NCI-H2196 (cell line): ENCODE measurements around the gene CALM1.
A peak's percentile ranks its signal among the peaks of the same experiment; 100 is the strongest.

ENCODE experiments used
- DNase-seq: peaks from one replicate; lab custom pipeline; 2025; ENCODE audit not compliant: unreplicated experiment; lab: John Stamatoyannopoulos, UW

The CALM1 gene

DNA sequence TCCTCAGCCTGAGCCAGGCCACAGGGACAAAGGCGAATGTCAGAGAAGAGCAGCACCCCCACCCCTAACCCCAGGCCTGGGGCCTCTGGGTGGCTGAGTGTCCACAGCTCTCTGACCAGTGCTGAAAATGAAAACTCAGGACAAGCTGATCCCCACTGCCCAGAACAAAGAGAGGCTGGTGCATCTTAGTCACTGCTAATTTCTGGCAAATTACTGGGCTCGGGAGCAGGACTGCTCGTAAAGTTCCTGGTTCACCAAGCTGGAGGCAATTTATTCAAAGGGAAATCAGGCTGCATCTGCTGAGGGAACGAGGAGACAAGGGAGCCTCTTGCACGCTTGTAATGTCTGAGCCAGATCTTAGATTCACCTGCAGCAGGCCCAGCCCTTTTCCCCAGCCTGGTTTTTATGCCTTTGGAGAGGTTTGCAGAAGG, 43.2 kb downstream of the CALM1 start:
- no peak for DNase-seq

GRCh38 chr14:90440592-90440991, 43.8 kb downstream of the CALM1 start:
- no peak for DNase-seq

DNA sequence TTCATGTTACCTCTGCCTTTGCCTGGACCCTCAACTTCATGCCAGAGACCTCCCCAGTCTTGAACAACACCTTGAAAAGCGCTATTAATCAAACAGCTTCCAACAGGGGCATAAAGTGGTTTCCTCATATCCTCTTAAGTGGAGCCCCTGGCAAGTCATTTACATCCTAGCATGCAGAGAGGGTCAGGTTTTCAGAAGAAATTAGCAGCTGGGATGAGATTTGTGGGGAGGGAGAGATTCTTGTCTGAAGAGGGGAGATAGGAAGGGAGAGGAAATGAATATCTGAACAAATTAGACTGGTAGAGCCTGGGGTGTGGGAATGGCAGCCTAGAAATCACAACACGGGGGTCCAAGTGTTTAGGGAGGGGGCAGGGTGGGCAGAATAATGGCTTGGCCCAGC, 45.6 kb downstream of the CALM1 start:
- DNase-seq: no peak

- DNase-seq: no peak
Observed at GRCh38 chr14:90443161-90444076, 46.6 kb downstream of the CALM1 start.

GRCh38 chr14:90444077-90444696, 47.4 kb downstream of the CALM1 start:
- DNase-seq: no peak

- DNase-seq: no peak
Observed at GRCh38 chr14:90445011-90445410, 48.2 kb downstream of the CALM1 start.

DNA sequence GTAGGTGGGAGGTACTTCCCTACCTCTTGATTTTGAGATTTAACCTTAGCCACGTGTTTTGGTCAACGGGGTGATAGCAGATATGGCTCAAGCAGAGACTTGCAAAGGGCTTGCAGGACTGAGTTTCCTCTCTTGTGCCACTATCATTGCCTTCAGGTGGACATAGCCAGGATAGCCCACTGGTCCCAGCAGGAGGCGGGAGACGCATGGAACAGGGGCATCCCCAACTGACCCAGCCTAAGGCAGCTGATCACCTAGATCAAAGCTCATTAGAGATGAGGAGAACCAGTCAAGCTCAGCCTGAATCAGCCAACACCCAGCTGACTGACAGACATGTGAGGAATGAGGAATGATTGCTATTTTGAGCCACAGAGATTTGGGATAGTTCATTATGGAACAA, 49.6 kb downstream of the CALM1 start:
- DNase-seq: no peak

- DNase-seq: no peak
Observed at GRCh38 chr14:90447720-90448497, 51.1 kb downstream of the CALM1 start.

DNA sequence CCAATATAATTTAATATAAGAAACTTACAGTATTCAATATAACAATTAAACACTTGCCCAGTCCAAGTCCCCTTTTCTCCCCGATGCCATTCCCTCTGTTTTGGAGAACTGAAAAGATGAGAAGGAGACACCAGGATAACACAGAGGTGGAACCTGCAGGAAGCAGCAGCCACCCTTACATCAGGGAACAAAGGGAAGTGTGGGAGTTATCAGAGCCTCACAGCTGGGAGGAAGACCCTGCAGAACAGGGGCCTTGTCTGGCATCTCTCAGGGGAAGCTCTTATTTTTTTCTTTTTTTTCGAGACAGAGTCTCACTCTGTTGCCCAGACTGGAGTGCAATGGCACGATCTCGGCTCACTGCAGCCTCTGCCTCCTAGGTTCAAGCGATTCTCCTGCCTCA, 52.6 kb downstream of the CALM1 start:
- DNase-seq: no peak

- DNase-seq: no peak
Observed at GRCh38 chr14:90450151-90450550, 53.3 kb downstream of the CALM1 start.

DNA sequence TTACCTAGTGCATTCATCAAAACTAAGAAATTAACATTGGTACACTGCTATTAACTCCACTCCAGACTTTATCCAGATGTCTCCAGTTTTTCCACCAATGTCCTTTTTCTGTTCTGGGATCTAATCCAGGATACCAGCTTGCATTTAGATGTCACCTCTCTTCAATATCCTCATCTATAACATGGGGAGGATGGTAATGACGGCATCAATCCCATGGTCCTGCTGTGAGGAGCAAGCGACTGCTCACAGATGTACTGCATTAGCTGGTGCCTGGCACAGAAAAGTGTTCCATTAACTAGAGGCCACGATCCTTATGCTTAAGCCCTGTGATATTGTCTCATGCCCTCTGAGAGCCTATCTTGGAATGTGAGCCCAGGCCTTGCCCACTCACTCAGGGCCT, 53.8 kb downstream of the CALM1 start:
- DNase-seq: no peak

DNA sequence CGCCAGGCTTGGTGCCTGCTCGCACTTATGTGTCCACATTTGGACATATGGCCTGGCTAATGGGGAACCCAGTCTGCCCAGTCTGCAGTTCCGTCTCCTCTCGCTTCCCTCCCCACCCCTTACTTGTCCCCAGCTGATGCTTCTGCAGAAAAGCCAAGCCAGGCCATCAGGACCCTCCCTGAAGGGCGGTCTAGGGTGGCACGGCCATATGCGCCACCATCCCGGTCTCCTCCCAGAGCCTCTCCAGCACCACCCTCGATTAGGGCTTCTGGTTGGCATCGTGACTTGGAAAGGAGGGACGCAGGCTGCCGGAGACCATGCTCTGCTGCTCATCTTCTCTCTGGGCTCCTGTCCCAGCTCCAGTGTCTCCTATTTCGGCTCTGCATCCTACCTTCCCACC, 54.6 kb downstream of the CALM1 start:
- DNase-seq: no peak

DNA sequence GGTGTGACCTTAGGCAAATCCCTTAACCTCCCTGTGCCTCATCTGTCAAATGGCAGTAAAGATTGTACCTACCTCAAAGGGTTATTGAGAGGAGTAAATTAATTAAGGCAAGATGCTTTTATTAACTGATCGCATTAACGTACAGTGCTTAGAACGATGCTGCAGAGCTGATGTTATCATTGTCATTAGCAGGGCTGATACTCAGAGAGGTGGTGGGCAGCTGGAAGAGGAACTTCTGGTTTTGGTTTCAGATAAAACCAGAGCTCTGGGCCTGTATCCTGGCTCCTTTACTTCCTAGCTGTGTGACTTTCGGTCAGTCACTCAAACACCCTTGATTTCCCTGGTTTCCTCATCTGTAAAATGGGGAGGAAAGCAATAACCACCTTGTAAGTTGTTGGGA, 55.1 kb downstream of the CALM1 start:
- DNase-seq: no peak

GRCh38 chr14:90452366-90452765, 55.5 kb downstream of the CALM1 start:
- DNase-seq: no peak

GRCh38 chr14:90453401-90453951, 56.6 kb downstream of the CALM1 start:
- no peak for DNase-seq

GRCh38 chr14:90454041-90455000, 57.5 kb downstream of the CALM1 start:
- DNase-seq: peak; percentile 30

GRCh38 chr14:90455100-90455571, 58.3 kb downstream of the CALM1 start:
- no peak for DNase-seq

GRCh38 chr14:90456551-90456950, 59.7 kb downstream of the CALM1 start:
- DNase-seq: no peak

DNA sequence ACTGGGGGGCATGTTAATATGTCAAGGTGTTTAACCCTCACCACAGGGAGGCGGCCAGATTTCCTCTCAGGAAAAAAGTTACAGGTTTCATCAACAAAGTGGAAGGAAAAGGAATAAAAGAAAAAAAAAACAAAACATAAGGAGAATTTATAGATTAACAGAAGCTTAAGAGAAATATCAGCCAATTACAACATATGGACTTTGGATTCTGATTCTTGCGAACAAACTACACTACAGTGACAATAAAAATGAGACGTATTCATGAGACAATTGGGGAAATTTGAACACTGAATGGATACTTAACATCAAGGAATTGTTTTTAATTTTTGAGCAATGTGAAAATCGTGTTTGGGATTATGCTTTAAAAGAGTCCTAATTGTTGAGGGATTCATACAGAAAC, 60.4 kb downstream of the CALM1 start:
- no peak for DNase-seq
